EH (cell line): ENCODE results near the gene NEO1.

Experiments
- DNase-seq: peaks from one replicate; pipeline ENCODE4 v3.0.0-alpha.2; 2015; ENCODE audit warnings: low read depth

Gene NEO1

DNA sequence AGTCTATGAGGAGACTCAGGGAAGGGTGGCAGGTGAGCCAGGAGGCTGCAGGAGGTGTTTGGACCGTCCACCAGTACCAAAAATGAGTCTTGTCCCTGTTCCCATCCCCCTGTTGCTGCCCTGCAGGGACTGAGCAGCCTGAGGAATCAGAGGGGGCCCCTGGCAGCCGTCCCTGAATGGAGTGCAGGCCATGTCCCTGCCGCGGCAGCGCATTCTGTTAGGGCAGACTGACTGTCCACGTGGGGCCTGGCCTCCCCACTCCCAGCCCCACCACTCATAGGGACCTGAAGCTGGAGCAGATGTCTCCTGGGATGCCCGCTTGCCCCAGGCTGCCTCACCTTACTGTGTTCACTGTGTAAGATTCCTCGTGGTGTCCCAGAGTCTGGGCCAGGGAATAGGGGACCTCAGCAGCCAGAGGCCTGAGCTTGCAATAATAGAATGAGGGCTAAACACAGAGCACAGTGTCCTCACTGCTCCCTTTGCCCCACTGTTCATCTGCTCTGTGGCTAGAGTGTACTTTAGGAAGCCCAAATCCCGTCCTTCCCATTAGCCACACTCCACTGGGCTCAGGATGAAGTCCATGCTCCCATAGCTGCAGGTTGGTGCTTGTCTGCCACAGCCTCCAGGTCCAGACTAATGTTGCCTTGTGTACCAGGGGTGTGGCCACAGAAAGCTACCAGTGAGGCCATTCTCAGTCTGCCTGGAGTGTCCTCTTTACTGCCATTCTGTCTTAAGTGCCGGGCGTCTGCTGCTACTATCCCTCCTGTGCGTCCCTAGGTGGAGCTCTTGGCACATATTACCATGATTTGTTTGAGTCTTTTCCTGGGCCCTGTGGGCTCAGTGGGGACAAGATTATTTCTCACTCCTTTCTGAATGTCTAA is 253.3 kb downstream of the NEO1 start:
- peak; percentile 71 for DNase-seq

DNA sequence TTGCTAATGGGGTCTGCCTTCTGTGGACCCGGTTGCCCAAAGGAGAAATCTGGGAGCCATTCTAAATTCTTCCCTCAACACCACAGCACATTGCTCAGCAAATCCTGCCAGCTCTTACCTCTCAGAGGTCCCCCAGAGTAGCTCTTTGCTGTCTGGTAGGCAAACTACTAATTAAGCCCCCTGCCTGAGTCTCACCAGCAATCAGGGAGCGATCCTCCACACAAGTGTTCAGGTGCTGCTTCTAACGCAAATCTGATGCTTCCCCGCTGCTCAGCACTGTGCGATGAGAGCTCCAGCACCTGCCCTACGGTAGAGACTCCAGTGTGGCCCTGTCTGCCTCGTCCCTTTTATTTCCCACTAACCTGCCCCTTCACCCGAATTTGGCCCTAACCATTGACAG is 256.0 kb downstream of the NEO1 start:
- no peak for DNase-seq

- DNase-seq: no peak
Observed at GRCh38 chr15:73313861-73314260, 261.6 kb downstream of the NEO1 start.

- DNase-seq: no peak
Observed at GRCh38 chr15:73317651-73318462, 265.6 kb downstream of the NEO1 start.

- DNase-seq: peak; percentile 4
Observed at GRCh38 chr15:73318463-73319351, 266.4 kb downstream of the NEO1 start.

DNA sequence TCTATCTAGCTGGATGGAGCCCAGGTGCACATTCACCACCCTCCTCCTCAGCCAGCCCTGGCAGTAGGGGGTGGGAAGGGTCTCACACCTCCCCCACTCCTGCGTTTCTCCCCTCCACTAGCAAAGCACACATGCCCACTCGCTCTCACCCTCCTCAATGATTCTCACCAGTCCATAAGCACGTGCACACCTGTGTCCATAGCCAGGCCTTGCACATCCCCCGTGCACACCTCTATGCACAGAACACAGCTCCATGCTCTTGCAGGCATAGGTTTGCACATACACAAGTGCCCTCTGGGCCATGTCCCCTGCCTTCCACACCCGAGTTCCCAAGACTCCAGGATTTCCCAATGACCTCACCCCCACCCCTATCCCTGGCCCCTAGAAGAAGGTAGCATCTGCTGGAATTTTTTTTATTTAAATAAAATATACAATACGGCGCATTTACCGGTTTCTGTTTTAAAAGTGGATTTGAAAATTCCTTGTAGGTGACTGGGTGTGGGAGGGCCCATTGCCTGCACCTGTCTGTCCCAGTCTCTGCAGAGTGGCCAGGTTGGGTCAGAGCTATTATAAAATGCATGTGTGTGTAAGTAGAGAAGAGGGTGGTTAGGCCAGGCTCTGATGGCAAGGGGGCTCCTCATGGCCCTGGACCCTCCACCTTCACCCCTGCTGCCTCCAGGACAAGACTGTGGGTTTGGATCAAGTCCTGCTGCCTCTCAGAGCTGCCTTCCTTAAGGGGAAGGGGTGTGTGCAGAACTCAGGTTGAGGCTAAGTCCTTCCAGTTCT is 267.4 kb downstream of the NEO1 start:
- no peak for DNase-seq

- DNase-seq: no peak
Observed at GRCh38 chr15:73320619-73321180, 268.4 kb downstream of the NEO1 start.

GRCh38 chr15:73321496-73322450 is 269.5 kb downstream of the NEO1 start:
- no peak for DNase-seq

- no peak for DNase-seq
Observed at GRCh38 chr15:73322665-73323373, 270.6 kb downstream of the NEO1 start.

DNA sequence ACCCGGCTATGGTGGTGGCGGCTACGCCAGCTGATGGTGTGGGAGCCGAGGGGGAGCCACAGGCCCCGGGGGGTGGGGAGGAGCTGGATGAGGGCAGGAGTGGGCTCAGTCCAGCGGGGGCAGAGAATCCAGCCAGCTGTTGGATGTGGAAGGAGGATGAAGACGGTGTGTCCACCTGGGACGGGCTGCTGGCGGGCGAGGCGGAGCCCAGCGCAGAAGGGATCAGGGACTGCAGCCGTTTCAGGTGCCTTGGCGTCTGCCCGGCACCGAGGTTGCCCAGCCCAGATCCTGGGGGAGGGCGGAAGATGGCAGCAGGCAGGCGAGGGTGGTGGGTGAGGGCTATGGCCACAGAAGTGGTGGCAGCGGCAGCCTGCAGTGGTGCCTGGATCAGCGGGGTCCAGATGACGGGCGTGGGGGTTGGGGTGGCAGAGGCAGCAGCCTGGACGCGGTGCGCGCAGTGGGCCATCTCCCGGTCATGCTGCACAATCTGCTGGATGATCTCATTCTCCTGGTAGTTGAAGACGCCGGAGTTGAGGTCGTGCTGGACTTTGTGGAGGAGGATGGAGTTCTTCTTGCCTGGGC is 271.2 kb downstream of the NEO1 start:
- no peak for DNase-seq

- DNase-seq: no peak
Observed at GRCh38 chr15:73323956-73324355, 271.7 kb downstream of the NEO1 start.

GRCh38 chr15:73324496-73325170 is 272.4 kb downstream of the NEO1 start:
- no peak for DNase-seq

DNA sequence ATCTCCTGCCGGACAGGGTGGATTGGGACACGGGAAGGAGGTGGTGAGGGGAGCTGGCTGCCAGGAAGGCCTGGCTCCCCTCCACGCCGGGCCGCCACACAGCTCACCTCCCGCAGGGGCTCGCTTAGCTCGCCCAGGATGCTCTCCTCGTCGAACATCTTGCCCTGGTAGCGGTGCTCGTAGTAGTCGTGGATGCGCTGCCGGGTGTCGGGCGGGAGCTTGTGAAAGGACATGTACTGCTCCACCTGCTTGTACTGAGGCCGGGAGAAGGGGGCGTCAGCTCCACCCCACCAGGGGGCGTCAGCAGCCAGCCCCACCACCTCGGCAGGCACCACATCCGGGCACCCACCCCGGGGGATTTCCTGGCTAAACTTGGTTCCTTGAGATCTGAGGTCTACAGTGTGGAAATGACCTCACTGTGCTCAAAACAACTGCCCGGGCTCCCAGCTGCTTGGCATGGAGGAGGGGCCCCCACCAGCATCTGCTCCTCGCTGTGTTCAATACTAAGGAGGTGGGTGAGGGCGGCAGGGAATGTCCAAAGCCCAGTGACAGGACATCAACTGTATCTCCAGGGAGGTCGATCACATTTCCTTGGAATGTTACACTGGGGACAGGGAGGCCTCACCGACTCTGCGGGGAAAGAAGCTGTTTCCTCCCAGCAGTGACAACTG is 273.1 kb downstream of the NEO1 start:
- no peak for DNase-seq

- DNase-seq: no peak
Observed at GRCh38 chr15:73326157-73326556, 273.9 kb downstream of the NEO1 start.

DNA sequence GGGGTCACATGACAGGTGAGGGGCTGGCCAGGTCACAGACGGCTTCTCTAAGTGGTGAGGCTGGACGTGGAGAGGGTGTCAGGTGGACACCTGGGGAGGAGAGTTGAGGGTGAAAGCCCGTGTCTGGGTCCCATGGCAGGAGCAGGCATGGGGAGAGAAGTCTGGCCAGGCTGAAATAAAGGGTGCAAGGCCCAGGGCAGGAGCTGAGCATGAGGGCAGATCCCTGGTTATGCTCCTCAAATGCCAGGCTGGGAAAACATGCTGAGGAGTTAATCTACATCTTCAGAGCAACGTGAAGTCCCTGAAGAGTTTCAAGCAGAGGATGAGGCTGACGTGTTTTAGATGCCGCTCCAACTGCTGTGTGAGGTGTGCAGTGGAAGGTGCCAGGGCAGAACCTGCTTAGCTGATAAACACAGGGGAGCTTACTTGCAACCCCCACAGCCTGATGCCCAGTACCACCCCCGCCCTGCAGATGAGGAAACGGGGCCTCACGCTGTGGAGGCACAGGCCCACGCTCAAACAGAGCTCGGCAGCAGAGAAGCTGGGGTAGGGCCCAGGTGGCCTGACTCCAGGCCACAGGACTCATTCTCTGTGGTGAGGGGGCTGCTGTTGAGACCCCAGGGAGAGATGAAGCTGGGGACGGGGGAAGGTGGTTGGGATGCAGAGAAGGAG is 276.0 kb downstream of the NEO1 start:
- DNase-seq: no peak

DNA sequence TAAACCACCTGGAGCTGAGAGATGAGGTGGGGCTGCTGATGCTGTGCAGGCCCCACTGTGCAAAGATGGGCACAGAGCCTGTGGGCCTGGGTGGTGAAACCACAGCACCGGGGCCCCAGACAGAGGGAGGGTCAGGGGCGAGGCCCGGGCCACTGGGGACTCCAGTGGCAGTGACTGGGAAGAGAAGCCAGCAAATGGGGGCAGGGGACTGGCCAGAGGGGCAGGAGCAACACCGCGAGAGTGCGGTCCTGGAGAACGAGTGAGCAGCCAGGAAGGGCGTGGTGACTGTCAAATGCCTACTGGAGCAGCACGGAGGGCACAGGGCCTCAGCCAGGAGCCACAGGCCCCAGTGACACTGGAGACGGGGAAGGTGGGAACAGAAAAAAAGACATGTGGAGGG is 276.7 kb downstream of the NEO1 start:
- DNase-seq: no peak
